IMR-90 (cell line): ENCODE results near the gene CMBL. TPM values are rescaled to one million over a fixed set of nuclear protein-coding genes. Genes with fewer than 3 reads are reported as not detected.

Source experiments
- microRNA-seq, 2 experiments: library from miRNA; stranded (forward) in 1 of 2; unstranded in 1 of 2; fragments of 10-50 nt in 1 of 2; fragments of <30 nt in 1 of 2; gene quantifications in 1 of 2; microRNA quantifications in 1 of 2; one replicate each; pipeline versions ENCODE3 to v1.1.0; 2013 to 2020; ENCODE audit not compliant: insufficient read depth in 1 of 2, insufficient read length in 1 of 2, unreplicated experiment in 1 of 2
- polyA plus RNA-seq, 3 experiments: library from polyadenylated mRNA; depleted of rRNA; stranded (reverse); fragments of >200 nt; gene quantifications; 2 replicates each; pipeline ENCODE4 v1.2.3, GENCODE V29; 2012; ENCODE audit warnings: low replicate concordance in 1 of 3
- small RNA-seq, 5 experiments: library from RNA; depleted of rRNA; stranded (forward); fragments of <200 nt; gene quantifications; one replicate each; pipeline ENCODE3, GENCODE V24; 2012
- total RNA-seq: library from RNA; depleted of rRNA; stranded (reverse); fragments of >200 nt; gene quantifications from 2 replicates; pipeline ENCODE4 v1.2.3, GENCODE V29; 2012; rRNA removed

CMBL gene
- total and polyA plus RNA-seq, 2 of the 4 experiments (the other 2 are of a cell fraction): 5.0 to 26.3 TPM

Small RNA genes lying within 50 kb of the gene (microRNA-seq; reads per million reads assigned to microRNA genes)
- gene RF00019 (ENCODE audit: insufficient read depth, insufficient read length): not detected

Small RNA genes lying within 50 kb of the gene (small RNA-seq; reads per million reads assigned to genes)
- gene RF00019: 0 reads per million in 5 experiments

Other genes starting within 250 kb of the CMBL start
- 33.9 and 65.8 TPM in 2 replicates for gene ATPSCKMT, start 58.0 kb downstream of the CMBL start, total RNA-seq
- 17.3 and 29.8 TPM in 2 replicates for gene ATPSCKMT, start 58.0 kb downstream of the CMBL start, polyA plus RNA-seq (2012; rRNA removed)
- gene CCT5, start 57.6 kb downstream of the CMBL start, total RNA-seq: 481 and 875 TPM in 2 replicates
- 308 and 358 TPM in 2 replicates for gene CCT5, start 57.6 kb downstream of the CMBL start, polyA plus RNA-seq (2012; rRNA removed)
- 55.2 and 71.4 TPM in 2 replicates for gene MARCHF6, start 45.8 kb upstream of the CMBL start, total RNA-seq
- 45.9 and 62.6 TPM in 2 replicates for gene MARCHF6, start 45.8 kb upstream of the CMBL start, polyA plus RNA-seq (2012; rRNA removed)
- gene ROPN1L, start 134.0 kb upstream of the CMBL start, total RNA-seq: 0.28 and 0.36 TPM in 2 replicates
- gene ROPN1L, start 134.0 kb upstream of the CMBL start, polyA plus RNA-seq (2012; rRNA removed): 0.34 and 0.50 TPM in 2 replicates